H1 (cell line): ENCODE data around the gene TMPRSS15.

ENCODE experiments used
- CTCF ChIP-seq, 3 experiments: IDR thresholded peaks; 1 replicate in 2 of 3; 2 replicates in 1 of 3; pipeline versions ENCODE4 v1.5.1 to v1.6.1; 2011; ENCODE audit warnings: low read length in 3 of 3, mild to moderate bottlenecking in 3 of 3, inconsistent platforms in 2 of 3, low read depth in 1 of 3, moderate library complexity in 1 of 3; ENCODE audit not compliant: insufficient read depth in 1 of 3; ENCODE audit errors: control extremely low read depth in 1 of 3
- EZH2 ChIP-seq: fragments of 200-600 bp; sonication (generic); IDR thresholded peaks from 2 replicates; pipeline ENCODE4 v1.7.1; 2012; ENCODE audit warnings: low read depth, mild to moderate bottlenecking, moderate library complexity, low read length, inconsistent platforms; ENCODE audit not compliant: severe bottlenecking
- GABPA ChIP-seq: IDR thresholded peaks from 2 replicates; pipeline ENCODE4 v1.6.1; 2011; ENCODE audit warnings: mild to moderate bottlenecking, low read length, moderate library complexity, borderline replicate concordance; ENCODE audit not compliant: insufficient read depth
- HDAC2 ChIP-seq, 2 experiments: fragments of 300-600 bp in 1 of 2; sonication (generic) in 1 of 2; IDR thresholded peaks; 2 replicates each; pipeline ENCODE4 v1.6.1; 2011 to 2012; ENCODE audit warnings: low read depth in 2 of 2, low read length in 2 of 2, mild to moderate bottlenecking in 2 of 2, moderate library complexity in 2 of 2, borderline replicate concordance in 1 of 2, inconsistent platforms in 1 of 2
- MAX ChIP-seq: IDR thresholded peaks from 2 replicates; pipeline ENCODE4 v1.6.1; 2012; ENCODE audit warnings: inconsistent platforms
- POLR2A ChIP-seq, 2 experiments: IDR thresholded peaks; 1 replicate in 1 of 2; 2 replicates in 1 of 2; pipeline ENCODE4 v1.6.1; 2011; ENCODE audit warnings: low read depth in 2 of 2, low read length in 2 of 2, mild to moderate bottlenecking in 2 of 2; ENCODE audit errors: control extremely low read depth in 1 of 2
- USF2 ChIP-seq: IDR thresholded peaks from 2 replicates; pipeline ENCODE4 v1.6.1; 2011; ENCODE audit warnings: low read length, improper control_type of control experiment

GRCh38 chr21:18220498-18220897, 183.1 kb downstream of the TMPRSS15 start:
- no peak for TF ChIP-seq GABPA
- no peak for TF ChIP-seq EZH2
- no peak for TF ChIP-seq USF2
- no peak for TF ChIP-seq HDAC2 (IDR thresholded peaks at IDR 0.05; ENCODE audit: borderline replicate concordance in 1 of 2, low read depth in 2 of 2, low read length in 2 of 2)
- no peak for TF ChIP-seq POLR2A (IDR thresholded peaks at IDR 0.05; ENCODE audit: control extremely low read depth in 1 of 2, low read depth in 2 of 2, low read length in 2 of 2)
- TF ChIP-seq CTCF (IDR thresholded peaks at IDR 0.05; ENCODE audit: control extremely low read depth in 1 of 3, insufficient read depth in 1 of 3, low read depth in 1 of 3, low read length in 3 of 3), result no peak
- TF ChIP-seq MAX, result no peak
